Measurements from ENCODE around the gene TBC1D10B. TPM values are rescaled to one million over a fixed set of nuclear protein-coding genes. Genes with fewer than 3 reads are reported as not detected.

TBC1D10B gene
- total and polyA plus RNA-seq, 2 experiments from 2014 or later = 29.3 to 37.9 TPM

DNA sequence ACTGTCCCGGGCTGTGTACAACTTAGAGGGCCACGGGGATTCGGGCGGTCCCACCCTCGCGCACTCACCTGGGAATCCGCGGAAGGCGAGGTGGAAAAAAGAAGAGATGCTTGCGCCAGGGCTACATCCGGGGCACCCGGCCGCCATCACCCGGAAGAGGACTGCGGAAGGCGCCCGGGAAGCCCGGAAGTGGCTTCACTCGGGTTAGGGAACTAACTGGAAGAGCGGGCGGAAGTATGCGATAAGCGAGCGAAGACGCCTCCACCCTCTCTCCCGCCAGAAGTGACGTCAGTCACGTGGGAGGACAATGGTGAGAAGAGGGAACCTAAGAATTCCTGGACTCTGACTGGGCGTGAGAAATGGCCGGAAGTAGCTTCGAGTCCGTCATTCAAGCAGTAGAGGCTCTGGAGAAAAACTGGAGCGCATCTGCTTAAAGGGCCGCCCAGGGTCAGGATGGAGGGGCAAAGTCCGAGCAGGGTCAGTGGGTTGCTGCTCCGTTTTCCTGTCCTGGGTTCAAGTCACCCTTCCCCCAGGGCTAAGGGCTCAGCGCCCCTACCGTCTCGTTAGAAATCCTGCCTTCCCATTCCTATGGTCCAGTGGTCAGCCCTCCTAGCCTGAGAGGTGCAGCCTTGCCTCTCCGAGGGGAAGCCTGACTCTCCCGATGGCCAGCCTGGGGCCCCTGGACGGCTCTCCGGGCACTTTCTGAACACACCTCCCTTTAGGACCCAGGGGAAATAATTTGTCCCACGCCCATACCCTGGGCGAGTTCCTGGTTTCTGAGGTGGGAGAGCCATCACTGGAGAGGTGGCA lies 14.9 kb downstream of the TBC1D10B start, which contains the start of gene CD2BP2:
TSS of gene CD2BP2 (minus strand) at position 165 of the 810 bp plus-strand sequence. CDS start 627 bp downstream, outside the sequence.
- Histone ChIP-seq H4K20me1 (ENCODE audit: insufficient read depth, poor library complexity, severe bottlenecking) (no peaks in the 10 kb centered on the region), H3K27me3 (no peaks in the 10 kb centered on the region), H3K9me2 (replicated peaks; ENCODE audit: insufficient read depth) (no peaks in the 10 kb centered on the region), H3K27ac (peak within 1 kb of the TSS; percentile 97), H3K4me1 (ENCODE audit: insufficient read depth) (peaks cover 17% of the 10 kb centered on the region), H3K9me3 (ENCODE audit: low read depth) (no peaks in the 10 kb centered on the region), H3K4me2 (peak within 1 kb of the TSS; percentile 95), H3K36me3 (replicated peaks; ENCODE audit: insufficient read depth, low read depth) (no peaks in the 10 kb centered on the region), H3K79me2 (peaks cover 26% of the 10 kb centered on the region), H3K4me3 (peak within 1 kb of the TSS; percentile 47), H2AFZ (peak within 1 kb of the TSS; percentile 59)
- under 1% methylated on average over 43 of the region's 45 CpGs for WGBS (ENCODE audit: low lambda C conversion rate, missing lambda C conversion rate)
- TF ChIP-seq, protein P1, sequence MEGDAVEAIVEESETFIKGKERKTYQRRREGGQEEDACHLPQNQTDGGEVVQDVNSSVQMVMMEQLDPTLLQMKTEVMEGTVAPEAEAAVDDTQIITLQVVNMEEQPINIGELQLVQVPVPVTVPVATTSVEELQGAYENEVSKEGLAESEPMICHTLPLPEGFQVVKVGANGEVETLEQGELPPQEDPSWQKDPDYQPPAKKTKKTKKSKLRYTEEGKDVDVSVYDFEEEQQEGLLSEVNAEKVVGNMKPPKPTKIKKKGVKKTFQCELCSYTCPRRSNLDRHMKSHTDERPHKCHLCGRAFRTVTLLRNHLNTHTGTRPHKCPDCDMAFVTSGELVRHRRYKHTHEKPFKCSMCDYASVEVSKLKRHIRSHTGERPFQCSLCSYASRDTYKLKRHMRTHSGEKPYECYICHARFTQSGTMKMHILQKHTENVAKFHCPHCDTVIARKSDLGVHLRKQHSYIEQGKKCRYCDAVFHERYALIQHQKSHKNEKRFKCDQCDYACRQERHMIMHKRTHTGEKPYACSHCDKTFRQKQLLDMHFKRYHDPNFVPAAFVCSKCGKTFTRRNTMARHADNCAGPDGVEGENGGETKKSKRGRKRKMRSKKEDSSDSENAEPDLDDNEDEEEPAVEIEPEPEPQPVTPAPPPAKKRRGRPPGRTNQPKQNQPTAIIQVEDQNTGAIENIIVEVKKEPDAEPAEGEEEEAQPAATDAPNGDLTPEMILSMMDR (IDR thresholded peaks at IDR 0.05; ENCODE audit: poor library complexity) = no peak
- TF ChIP-seq EZH2 (IDR thresholded peaks at IDR 0.05; ENCODE audit: borderline replicate concordance) (no peak), EZH2phosphoT487 (IDR thresholded peaks at IDR 0.05; ENCODE audit: low read depth, severe bottlenecking, unreplicated experiment) (no peak)
- DNase-seq (ENCODE audit: low spot score) = peak; percentile 99

- peak; percentile 50 for DNase-seq (ENCODE audit: low spot score)
- 5% methylated on average over 36 of the region's 36 CpGs for WGBS (ENCODE audit: low lambda C conversion rate, missing lambda C conversion rate)
- no peak for TF ChIP-seq EZH2phosphoT487 (IDR thresholded peaks at IDR 0.05; ENCODE audit: low read depth, severe bottlenecking, unreplicated experiment)
- TF ChIP-seq EZH2 (IDR thresholded peaks at IDR 0.05; ENCODE audit: borderline replicate concordance) = no peak
- TF ChIP-seq, protein P1 (IDR thresholded peaks at IDR 0.05; ENCODE audit: poor library complexity) = no peak
- no peaks in the 10 kb centered on the region for H3K36me3 ChIP-seq (replicated peaks; ENCODE audit: insufficient read depth, low read depth)
- H3K9me3 ChIP-seq (ENCODE audit: low read depth) = no peaks in the 10 kb centered on the region
- H2AFZ ChIP-seq = peak overlapping the region; percentile 59
- H3K4me2 ChIP-seq = peak overlapping the region; percentile 95
- H3K4me1 ChIP-seq (ENCODE audit: insufficient read depth) = peaks cover 17% of the 10 kb centered on the region
- H3K27me3 ChIP-seq = no peaks in the 10 kb centered on the region
- H4K20me1 ChIP-seq (ENCODE audit: insufficient read depth, poor library complexity, severe bottlenecking) = no peaks in the 10 kb centered on the region
- H3K4me3 ChIP-seq = peak overlapping the region; percentile 47
- H3K27ac ChIP-seq = peak overlapping the region; percentile 87
- H3K79me2 ChIP-seq = peaks cover 21% of the 10 kb centered on the region
- no peaks in the 10 kb centered on the region for H3K9me2 ChIP-seq (replicated peaks; ENCODE audit: insufficient read depth)
Observed at GRCh38 chr16:30354423-30355143, 15.7 kb downstream of the TBC1D10B start.

DNA sequence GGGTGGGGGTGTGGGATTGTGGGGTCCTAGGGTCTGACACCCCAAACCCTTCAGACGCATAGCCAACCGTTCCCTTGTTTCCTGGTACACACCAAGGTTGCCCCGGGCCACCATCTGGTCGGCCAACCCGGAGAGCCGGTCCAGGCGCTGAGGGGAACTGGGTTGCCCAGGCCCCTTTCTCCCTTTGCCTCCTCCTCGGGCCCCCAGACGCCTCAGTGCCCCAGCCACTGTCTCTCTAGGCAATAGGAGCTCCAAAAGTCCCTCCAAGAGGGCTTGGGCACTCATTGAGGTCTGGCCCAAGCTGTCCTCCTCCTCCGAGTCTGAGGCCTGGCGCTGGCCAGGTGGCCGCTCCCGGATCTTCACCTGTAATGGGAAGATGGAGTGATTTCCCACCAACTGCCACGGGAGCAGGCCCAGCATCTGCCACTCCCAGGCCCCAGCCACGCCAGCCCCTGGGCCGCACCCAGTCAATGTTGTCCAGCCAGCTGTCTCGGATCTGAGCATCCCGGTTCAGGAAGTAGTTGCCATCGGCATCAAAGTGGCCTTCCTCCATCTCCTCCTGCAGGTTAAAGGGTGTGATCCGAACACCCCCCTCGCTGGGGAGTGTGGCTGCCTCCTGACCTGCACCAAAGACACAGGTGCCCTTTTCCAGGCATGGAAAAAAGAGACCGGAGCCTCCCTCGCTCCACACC lies 16.7 kb downstream of the TBC1D10B start:
- Histone ChIP-seq H3K9me3 (ENCODE audit: low read depth) (no peaks in the 10 kb centered on the region), H2AFZ (no peak overlapping the region), H3K4me3 (peak overlapping the region; percentile 47), H3K36me3 (replicated peaks; ENCODE audit: insufficient read depth, low read depth) (no peaks in the 10 kb centered on the region), H3K79me2 (peaks cover 21% of the 10 kb centered on the region), H3K9me2 (replicated peaks; ENCODE audit: insufficient read depth) (no peaks in the 10 kb centered on the region), H3K4me1 (ENCODE audit: insufficient read depth) (peaks cover 17% of the 10 kb centered on the region), H4K20me1 (ENCODE audit: insufficient read depth, poor library complexity, severe bottlenecking) (no peaks in the 10 kb centered on the region), H3K4me2 (peak overlapping the region; percentile 95), H3K27ac (no peak overlapping the region), H3K27me3 (no peaks in the 10 kb centered on the region)
- DNase-seq (ENCODE audit: low spot score) = no peak
- TF ChIP-seq EZH2phosphoT487 (IDR thresholded peaks at IDR 0.05; ENCODE audit: low read depth, severe bottlenecking, unreplicated experiment) (no peak), EZH2 (IDR thresholded peaks at IDR 0.05; ENCODE audit: borderline replicate concordance) (no peak)
- TF ChIP-seq, protein P1 (IDR thresholded peaks at IDR 0.05; ENCODE audit: poor library complexity) = no peak
- WGBS (ENCODE audit: low lambda C conversion rate, missing lambda C conversion rate) = 96% methylated on average over 23 of the region's 23 CpGs

Measured in hepatocyte (in vitro differentiated cells).